ENCODE results near the gene CNGA3.

Gene CNGA3

GRCh38 chr2:98376996-98377395, 30.7 kb downstream of the CNGA3 start:
- no peak for DNase-seq (ENCODE audit: low spot score)

GRCh38 chr2:98377544-98377943, 31.3 kb downstream of the CNGA3 start:
- no peak for DNase-seq (ENCODE audit: low spot score)

GRCh38 chr2:98378196-98378595, 31.9 kb downstream of the CNGA3 start:
- no peak for DNase-seq (ENCODE audit: low spot score)

DNA sequence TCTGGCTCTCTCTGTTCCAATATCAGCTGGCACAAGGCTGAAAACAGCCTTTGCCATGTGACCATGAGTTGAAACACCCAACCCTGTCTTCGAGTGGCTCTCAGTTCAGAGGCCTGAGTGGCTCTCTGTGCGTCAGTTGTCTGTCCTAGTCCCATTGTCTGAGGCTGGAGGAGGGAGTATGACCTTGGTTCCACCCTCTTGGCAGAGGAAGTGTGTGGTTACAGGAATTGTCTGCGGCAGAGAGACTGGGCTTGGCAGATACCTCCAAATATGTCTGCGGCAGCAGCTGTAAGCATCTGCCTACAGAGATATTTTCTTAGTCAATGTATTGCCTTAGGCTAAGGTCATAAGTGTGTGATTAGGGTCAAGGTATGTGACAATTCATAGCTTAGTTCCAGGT, 32.6 kb downstream of the CNGA3 start:
- DNase-seq (ENCODE audit: low spot score): no peak

DNA sequence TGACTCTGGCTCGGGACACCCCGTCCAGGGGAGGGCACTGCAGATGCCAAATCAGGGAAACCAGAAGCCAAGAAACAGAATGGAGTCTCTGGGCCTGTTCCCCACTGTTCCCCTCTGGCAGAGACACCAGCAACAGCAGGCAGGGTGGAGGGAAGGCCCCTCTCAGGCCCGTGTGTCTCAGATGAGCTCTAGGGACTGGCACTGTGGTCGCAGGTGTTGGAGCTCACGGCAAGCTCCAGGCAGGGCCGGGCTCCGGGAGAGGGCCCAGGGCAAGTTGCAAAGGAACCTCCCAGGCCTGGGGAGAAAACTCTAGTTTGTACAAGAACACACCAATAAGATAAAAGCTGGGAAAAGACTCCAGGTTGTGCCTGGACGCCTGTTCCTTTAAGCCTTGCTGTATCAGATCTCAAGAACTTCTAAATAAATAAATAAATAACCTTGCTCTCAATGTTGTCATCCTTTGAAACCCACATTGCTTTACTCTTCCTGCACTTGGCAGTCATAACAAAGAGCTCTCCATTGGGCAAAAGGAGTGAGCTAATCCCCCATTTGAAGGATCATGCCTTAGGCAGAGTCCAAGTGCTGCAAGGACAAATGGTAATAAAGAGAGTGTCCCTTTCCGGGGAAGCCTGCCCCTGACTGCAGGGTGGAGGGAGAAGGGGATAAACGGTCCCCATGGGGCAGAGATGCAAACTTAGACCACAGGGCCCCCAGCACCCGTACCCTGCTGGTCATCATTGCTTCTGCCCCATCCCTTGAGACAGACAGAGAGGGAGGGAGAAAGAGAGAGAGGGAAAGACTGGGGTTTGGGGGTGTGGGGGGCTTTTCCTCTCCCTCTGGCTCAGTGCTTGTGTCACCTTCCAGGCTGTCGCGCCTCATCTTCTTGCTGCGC, 33.3 kb downstream of the CNGA3 start:
- DNase-seq (ENCODE audit: low spot score): no peak

DNA sequence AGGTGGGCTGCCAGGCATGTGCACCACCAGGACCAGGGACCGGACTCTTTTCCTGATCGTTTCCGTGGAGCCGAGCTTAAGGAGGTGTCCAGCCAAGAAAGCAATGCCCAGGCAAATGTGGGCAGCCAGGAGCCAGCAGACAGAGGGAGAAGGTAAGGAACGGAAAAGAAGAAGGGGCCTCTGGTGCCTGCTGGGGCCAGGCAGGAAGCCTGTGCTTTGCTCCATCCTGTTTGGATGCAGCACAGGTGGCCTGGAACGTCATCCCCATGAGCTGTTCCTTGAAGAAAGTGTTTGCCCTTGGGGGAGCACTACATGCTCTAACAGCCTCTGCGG, 33.9 kb downstream of the CNGA3 start:
- DNase-seq (ENCODE audit: low spot score): no peak

DNA sequence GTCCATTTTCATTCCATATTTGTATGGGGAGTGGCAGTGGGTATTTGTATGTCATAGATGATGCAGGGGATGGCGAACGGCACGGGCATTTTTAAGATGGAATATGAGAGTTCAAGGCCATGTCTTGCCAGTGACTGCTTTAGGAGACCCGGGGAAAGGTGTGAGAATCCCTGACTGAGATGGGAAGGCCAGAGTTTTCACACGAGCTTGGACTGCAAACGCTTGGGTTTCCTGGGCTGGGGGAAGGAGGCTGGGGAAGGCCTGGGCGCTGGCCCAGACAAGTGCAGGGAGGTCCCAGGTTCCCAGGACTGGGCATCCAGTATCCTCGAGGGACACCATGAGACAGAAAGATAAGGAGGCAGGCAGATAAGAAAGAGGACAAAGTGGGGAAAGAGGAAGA, 35.2 kb downstream of the CNGA3 start:
- DNase-seq (ENCODE audit: low spot score): no peak

DNA sequence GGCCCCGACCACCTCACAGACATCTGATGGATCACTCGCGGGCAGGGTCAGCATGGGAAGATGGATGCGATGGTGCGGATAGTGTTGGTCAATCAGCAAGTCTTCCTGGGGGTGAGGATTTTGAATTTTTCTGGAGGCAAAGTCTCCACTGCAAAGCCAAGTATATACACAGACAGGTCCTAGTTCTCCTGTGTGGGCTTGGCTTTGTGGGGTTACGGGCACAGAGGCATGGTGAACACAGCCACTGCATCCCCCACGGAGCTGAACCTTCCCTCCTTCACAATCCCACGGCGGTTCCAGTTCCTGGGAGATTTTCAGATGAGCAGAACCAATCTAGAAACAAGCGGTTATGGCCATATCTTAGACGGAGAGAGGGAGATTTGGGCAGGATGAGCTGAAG, 35.8 kb downstream of the CNGA3 start:
- DNase-seq (ENCODE audit: low spot score): no peak

DNA sequence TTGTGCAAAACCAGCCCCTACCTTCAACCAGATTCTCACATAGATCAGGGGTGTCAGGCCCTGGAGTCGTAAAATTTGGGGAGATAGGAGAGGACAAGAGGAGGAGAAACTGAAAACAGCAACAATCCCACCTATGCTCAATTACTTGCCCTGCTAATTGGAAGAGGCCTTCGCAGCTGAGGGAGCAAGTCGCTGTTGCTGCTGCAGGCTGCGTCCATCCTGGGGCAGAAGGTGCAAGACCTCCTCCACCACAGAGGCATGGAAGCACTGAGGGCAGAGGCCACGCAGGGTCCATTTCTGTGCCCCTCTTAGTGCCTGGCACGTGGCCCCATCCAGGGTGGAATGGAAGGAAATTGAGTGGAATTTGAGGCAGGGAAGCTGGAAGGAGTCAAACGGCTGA, 36.5 kb downstream of the CNGA3 start:
- no peak for DNase-seq (ENCODE audit: low spot score)

- no peak for DNase-seq (ENCODE audit: low spot score)
Observed at GRCh38 chr2:98383166-98383565, 36.9 kb downstream of the CNGA3 start.

DNA sequence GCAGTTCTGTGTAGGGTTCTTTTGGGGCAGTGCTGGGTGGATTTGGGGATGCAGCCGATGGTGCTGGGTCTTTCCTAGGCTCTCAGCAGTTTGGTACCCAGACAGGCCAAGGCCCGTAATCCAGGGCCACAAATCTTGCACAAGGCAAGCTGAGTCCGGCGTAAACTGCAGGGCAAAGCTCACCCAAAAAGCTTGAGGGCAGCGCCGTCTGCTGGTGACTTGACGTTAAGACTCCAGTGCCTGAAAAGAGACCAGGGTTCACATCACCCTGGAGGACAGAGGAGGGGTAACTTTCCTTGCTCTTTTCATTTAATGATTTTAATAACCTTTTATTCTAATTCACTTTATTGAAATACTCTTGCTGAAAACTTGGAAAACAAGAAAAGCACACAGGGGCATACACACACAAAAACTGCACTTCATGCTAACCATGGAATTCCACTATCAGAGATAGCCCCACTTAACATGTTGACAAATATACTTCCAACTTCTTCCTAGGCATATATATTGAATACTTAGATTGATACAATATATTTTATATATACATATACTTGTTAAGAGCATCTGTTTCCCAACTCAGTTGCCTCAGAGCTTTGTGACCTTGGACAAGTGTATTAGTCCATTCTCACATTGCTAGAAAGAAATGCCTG, 38.9 kb downstream of the CNGA3 start:
- peak; percentile 67 for DNase-seq (ENCODE audit: low spot score)

DNA sequence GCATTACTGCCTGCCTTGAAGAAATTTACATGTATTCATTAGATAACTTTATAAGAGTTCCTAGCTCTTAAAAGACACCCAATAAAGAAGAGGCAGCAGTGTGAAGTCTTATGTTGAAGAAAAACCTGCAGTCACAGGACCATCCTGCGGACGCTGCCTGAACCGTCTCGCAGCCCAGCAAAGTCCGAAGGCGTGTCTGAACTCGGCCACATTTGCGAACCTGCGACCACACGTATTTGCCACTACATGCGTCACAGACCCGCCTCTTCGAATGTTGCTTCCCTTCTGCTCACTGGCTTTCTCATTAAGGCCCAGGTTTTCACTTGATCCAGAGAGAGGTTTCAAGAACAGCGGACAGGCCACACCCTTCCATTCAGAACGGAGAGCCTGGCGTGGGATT, 41.2 kb downstream of the CNGA3 start:
- no peak for DNase-seq (ENCODE audit: low spot score)

GRCh38 chr2:98388081-98388480, 41.8 kb downstream of the CNGA3 start:
- no peak for DNase-seq (ENCODE audit: low spot score)

DNA sequence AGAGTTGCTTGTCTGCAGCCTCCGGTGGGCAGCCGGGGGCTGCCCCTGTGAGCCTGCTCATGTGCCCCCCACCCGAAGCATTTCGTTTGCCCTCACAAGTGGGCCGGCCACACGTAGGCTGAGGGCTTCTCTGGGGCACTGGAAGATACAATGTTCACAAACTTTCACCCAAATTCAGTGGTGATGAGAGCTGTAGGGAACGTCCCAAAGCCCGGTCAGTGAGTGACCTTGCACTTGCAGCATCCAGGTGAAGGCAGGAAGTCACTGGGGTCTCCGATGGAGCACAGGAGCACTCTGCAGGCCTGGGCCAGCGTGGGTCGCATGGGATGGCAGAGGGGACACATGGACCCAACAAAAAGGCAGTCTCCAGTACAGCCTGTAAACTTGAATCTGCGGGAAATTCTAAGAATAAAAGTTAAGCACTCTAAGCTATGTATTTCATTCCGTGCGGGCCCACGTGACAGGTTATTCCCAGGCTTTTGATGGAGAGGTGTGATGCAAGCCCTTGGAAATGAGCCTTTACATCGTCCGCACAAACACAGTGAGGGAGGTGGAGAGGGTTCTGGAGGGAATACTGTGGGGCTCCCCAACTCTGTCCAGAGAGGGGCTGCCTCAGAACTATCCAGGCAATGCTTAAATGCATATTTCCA, 42.5 kb downstream of the CNGA3 start:
- DNase-seq (ENCODE audit: low spot score): no peak

DNA sequence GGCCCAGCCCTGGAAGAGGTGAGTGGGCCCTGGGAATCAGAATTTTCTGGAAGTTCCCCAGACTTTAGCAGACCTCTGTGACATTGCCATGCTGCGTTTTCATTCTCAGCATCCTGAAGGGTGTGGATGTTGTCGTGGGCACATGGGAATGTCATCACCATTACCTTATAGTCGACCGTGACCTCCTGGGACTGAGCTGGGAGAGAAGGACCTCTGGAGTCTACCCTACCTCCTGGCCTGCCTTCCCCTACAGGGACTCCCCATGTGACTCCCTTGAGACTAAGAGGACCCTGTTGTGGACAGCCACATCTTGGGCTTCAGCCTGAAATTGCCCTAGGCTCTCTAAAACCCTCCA, 43.0 kb downstream of the CNGA3 start:
- DNase-seq (ENCODE audit: low spot score): no peak

DNA sequence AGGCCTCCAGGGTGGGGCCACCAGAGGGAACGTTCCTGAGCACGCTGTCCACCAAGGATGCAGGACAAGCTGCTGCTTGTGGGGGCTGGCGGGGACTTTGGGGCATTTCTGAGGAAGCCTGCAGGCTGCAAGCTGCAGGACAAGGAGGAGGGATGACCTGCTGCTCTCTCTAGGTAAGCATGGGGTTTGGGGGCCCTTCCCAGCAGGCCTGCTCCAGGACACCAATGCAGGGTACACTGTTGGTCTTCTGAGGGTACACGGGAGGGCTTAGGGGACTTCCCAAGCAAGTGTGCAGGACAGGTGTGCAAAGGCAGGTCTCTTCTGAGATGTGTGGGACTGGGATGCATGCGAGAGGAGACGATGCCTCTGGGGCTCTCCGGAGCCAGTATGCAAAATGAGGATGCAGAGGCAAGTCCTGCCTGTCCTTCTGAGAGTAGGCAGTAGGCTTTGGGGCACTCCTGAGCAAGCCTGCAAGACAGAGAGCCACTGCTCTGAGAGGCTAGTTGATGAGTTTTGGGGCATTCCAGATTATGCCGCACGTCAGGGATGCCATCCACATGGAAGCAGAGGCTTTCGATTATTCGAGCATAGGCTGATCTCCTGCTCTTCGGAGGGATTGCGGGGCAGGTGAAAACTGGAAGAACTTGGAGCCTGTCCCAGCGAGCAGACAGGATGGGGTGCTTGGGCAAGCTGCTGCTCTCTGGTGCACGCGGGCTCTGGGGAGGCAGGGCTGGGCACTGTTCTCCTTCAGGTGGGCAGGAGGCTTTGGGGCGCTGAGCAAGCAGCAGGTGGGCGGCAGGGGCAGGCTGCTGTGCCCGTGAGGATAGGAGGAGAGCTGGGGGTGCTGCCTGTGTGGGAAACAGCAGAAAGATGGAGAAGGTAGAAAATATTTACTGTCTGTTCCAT, 44.6 kb downstream of the CNGA3 start:
- DNase-seq (ENCODE audit: low spot score): no peak

- DNase-seq (ENCODE audit: low spot score): no peak
Observed at GRCh38 chr2:98391581-98392270, 45.5 kb downstream of the CNGA3 start.

DNA sequence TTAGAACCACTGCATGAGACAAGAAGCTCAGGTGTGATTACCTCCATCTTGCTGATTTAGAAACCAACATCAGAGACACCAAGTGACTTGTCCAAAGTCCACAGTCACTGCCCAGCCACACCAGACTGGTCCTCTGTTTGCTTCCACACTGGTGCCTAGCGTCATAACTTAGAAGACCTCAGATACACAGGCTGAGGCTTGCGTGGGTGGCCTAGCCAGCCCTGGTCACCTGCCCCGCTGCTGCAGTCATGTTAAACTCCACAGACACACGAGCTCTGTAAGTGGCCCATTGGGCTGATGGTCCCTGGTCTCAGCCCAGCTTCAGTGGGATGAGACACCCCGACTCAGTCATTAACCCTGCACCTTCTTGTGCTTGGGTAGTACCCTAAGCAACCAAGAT, 47.1 kb downstream of the CNGA3 start:
- DNase-seq (ENCODE audit: low spot score): no peak

DNA sequence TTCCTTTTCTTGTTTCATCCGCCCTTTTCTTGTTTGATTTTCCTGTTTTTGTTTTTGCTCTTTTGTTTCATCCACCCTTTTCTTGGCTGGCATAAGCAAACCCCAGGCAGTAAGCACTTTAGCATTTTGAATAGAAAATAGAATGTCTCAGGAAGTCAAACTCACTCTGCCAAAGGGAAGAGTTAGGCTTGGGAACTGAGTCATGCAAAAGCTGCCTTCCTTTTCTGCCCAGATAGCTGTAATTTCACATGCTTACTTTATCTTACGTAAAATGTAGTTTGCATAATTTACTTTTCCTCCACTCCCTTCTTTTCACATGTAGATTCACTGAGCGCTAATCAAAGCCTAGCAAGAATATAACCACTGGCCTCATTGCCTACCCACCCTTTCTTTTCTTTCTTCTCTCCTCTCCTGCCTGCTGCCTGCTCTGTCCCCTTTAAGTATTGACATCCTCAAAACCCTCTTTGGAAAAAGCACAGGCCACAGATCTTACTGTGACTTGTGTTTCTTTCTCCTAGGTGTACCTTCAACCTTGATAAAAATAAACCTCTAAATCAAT, 48.4 kb downstream of the CNGA3 start:
- no peak for DNase-seq (ENCODE audit: low spot score)

DNA sequence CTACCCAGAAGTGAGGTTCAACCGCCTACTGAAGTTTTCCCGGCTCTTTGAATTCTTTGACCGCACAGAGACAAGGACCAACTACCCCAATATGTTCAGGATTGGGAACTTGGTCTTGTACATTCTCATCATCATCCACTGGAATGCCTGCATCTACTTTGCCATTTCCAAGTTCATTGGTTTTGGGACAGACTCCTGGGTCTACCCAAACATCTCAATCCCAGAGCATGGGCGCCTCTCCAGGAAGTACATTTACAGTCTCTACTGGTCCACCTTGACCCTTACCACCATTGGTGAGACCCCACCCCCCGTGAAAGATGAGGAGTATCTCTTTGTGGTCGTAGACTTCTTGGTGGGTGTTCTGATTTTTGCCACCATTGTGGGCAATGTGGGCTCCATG, 49.7 kb downstream of the CNGA3 start:
- DNase-seq (ENCODE audit: low spot score): no peak

DNA sequence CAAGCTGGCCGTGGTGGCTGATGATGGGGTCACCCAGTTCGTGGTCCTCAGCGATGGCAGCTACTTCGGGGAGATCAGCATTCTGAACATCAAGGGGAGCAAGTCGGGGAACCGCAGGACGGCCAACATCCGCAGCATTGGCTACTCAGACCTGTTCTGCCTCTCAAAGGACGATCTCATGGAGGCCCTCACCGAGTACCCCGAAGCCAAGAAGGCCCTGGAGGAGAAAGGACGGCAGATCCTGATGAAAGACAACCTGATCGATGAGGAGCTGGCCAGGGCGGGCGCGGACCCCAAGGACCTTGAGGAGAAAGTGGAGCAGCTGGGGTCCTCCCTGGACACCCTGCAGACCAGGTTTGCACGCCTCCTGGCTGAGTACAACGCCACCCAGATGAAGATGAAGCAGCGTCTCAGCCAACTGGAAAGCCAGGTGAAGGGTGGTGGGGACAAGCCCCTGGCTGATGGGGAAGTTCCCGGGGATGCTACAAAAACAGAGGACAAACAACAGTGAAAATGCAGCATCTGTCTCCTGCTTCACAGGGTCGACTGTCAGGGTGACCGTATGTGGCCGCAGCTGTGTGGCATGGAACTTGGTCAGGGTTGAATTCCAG, 50.6 kb downstream of the CNGA3 start:
- DNase-seq (ENCODE audit: low spot score): no peak
